ENCODE data around the gene PFKL. TPM values are rescaled to one million over a fixed set of nuclear protein-coding genes. Genes with fewer than 3 reads are reported as not detected.
"Not testable (repeated sequence)": the region's sequence is repeated elsewhere in the genome, so short reads cannot be mapped to it uniquely, and the experiment has no call there.

PFKL gene
- total RNA-seq, 8 experiments from 2014 or later: 43.6 to 204 (median 61.9) TPM

DNA sequence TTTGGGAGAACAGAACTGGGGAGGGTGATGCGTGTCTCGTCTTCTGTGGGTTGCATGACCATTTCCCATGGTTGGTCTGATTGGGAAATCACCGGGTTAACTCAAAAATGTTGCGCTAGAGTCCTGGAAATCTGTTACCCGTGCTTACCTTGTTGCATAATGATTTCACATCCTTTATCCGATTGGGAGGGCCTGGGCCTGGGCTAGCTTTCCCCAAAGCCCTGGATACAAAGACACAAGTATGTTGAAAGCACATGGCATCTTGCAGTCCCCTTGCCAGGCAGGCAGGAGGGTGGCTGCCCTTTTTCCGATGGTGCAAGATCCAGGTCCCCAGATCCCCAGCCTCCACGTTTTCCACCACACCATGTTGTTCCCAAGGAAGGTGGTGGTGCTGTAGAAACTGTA lies 54.1 kb downstream of the PFKL start:
- no peak overlapping the region for H3K27ac ChIP-seq
- in situ Hi-C loops (cut with MboI; ENCODE audit: low pct_unique_long_range_greater_than_20kb in 2 of 9, low sequenced_read_pairs in 9 of 9, unreplicated experiment in 9 of 9): loop anchor here in 1 of 9 experiments (10.0 kb wide), 1 partner anchor 121 kb away; no protein-coding TSS in a partner anchor
- peaks cover 0 to 4% of the 10 kb centered on the region in 2 donors for H3K4me1 ChIP-seq (replicated peaks in 1 of 2)
- ATAC-seq (replicated peaks in 6 of 8): no peak
- no peak overlapping the region for H3K4me3 ChIP-seq
- 7 to 77% (median 50%) methylated on average over 1 to 5 of the region's 8 CpGs; no CpG with 5 or more reads in 4 of the 10 experiments for WGBS, 10 experiments

DNA sequence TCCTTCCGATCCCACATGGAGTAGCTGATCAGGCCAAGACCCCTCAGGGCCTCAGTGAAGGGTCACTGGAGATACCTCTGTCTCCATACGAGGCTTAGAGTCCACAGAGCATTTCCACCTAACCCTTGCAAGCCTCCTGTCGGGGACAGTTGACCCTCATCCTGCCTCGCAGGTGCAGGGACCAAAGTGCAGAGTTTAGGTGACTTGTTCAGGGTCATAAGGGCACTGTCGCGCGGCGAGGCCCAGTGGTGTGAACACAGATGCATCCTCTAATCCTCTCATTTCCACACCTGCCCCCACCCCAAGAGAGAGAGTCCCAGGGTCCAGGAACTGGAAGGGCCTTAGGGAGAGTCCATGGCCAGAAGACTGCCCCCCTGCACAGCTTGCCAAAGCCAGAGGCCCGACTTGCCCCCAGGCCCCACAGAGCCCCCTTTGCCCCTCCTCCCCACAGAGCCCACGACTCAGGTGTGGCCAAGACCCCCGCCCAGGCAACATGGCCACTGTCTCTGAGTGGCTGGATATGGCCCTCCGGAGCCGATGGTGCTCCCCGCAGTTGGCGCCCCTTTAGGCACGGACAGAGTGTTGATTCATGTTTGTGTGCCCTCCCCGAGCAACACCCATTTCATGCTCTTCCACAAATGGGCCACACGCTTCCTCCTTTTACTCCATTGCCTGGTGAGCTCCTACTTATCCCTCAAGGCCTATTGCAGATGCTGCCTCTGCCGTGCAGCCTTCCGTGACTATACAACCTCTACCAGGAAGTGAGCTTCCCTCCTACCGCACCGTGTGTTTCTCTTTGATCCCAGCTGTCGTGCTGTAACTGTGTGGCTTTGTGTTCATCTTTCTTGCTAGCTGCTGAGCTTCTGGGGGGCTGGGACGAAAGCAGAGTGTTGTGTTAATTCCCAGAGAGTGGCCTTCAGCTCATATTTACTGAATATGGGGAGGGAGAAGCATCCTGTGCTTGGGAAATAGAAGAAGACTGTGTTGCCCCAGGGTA lies 55.2 kb downstream of the PFKL start:
- in situ Hi-C loops (cut with MboI; ENCODE audit: low pct_unique_long_range_greater_than_20kb in 2 of 9, low sequenced_read_pairs in 9 of 9, unreplicated experiment in 9 of 9): loop anchor here in 1 of 9 experiments (10.0 kb wide), 1 partner anchor 120 kb away; no protein-coding TSS in a partner anchor
- no peak for ATAC-seq (replicated peaks in 6 of 8)
- no peak overlapping the region for H3K4me3 ChIP-seq
- H3K4me1 ChIP-seq (replicated peaks in 1 of 2): peaks cover 0 to under 1% of the 10 kb centered on the region in 2 donors
- H3K27ac ChIP-seq: no peak overlapping the region
- WGBS, 10 experiments: 10 to 100% (median 59%) methylated on average over 1 to 10 of the region's 24 CpGs; no CpG with 5 or more reads in 1 of the 10 experiments

- no peak overlapping the region for H3K4me3 ChIP-seq
- no peak for ATAC-seq (replicated peaks in 6 of 8)
- WGBS, 10 experiments: 60 to 93% (median 71%) methylated on average over 2 to 10 of the region's 11 CpGs; no CpG with 5 or more reads in 3 of the 10 experiments
- in situ Hi-C loops (cut with MboI; ENCODE audit: low pct_unique_long_range_greater_than_20kb in 2 of 9, low sequenced_read_pairs in 9 of 9, unreplicated experiment in 9 of 9): loop anchor here in 1 of 9 experiments (10.0 kb wide), 1 partner anchor 119 kb away; no protein-coding TSS in a partner anchor
- H3K4me1 ChIP-seq (replicated peaks in 1 of 2): no peaks in the 10 kb centered on the region
- H3K27ac ChIP-seq: no peak overlapping the region
These were observed 56.3 kb downstream of the PFKL start for GRCh38 chr21:44356160-44356559.

DNA sequence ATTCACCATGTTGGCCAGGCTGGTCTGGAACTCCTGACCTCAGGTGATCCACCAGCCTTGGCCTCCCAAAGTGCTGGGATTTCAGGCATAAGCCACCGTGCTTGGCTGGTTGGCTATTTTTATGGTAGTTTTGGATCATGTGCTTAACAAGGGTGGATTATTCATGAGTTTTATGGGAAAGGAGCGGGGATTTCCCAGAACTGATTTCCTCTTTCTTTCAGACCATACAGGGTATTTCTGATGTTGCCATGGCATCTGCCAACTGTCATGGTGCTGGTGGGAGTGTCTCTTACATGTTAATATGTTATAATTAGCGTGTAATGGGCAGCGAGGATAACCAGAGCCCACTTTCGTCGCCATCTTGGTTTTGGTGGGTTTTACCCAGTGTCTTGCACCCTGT lies 56.8 kb downstream of the PFKL start:
- peak in 3 of 8 experiments; percentile 51 to 64 (median 62) for ATAC-seq (replicated peaks in 6 of 8)
- in situ Hi-C loops (cut with MboI; ENCODE audit: low pct_unique_long_range_greater_than_20kb in 2 of 9, low sequenced_read_pairs in 9 of 9, unreplicated experiment in 9 of 9): loop anchor here in 1 of 9 experiments (10.0 kb wide), 1 partner anchor 118 kb away; no protein-coding TSS in a partner anchor
- no peak overlapping the region for H3K4me3 ChIP-seq
- WGBS, 10 experiments: 17 to 93% (median 60%) methylated on average over 1 to 6 of the region's 6 CpGs
- no peaks in the 10 kb centered on the region for H3K4me1 ChIP-seq (replicated peaks in 1 of 2)
- H3K27ac ChIP-seq: no peak overlapping the region

GRCh38 chr21:44357064-44357837 lies 57.4 kb downstream of the PFKL start:
- WGBS, 10 experiments: 36 to 100% (median 70%) methylated on average over 2 to 7 of the region's 21 CpGs; no CpG with 5 or more reads in 3 of the 10 experiments
- Histone ChIP-seq H3K4me1 (replicated peaks in 1 of 2) (no peaks in the 10 kb centered on the region), H3K27ac (no peak overlapping the region), H3K4me3 (no peak overlapping the region)
- peak in 1 of 8 experiments; percentile 22 for ATAC-seq (replicated peaks in 6 of 8)
- in situ Hi-C loops (cut with MboI; ENCODE audit: low pct_unique_long_range_greater_than_20kb in 2 of 9, low sequenced_read_pairs in 9 of 9, unreplicated experiment in 9 of 9): loop anchor here in 1 of 9 experiments (10.0 kb wide), 1 partner anchor 118 kb away; no protein-coding TSS in a partner anchor

GRCh38 chr21:44359396-44359795 lies 59.5 kb downstream of the PFKL start:
- H3K4me1 ChIP-seq (replicated peaks in 1 of 2): no peaks in the 10 kb centered on the region
- ATAC-seq (replicated peaks in 6 of 8): no peak
- no peak overlapping the region for H3K4me3 ChIP-seq
- H3K27ac ChIP-seq: no peak overlapping the region
- WGBS, 10 experiments: 44 to 100% (median 78%) methylated on average over 2 to 8 of the region's 8 CpGs
- in situ Hi-C loops (cut with MboI; ENCODE audit: low pct_unique_long_range_greater_than_20kb in 2 of 9, low sequenced_read_pairs in 9 of 9, unreplicated experiment in 9 of 9): loop anchor here in 1 of 9 experiments (10.0 kb wide), 1 partner anchor 115 kb away; no protein-coding TSS in a partner anchor

- ATAC-seq (replicated peaks in 6 of 8): no peak
- H3K27ac ChIP-seq: no peak overlapping the region
- in situ Hi-C loops (cut with MboI; ENCODE audit: low pct_unique_long_range_greater_than_20kb in 2 of 9, low sequenced_read_pairs in 9 of 9, unreplicated experiment in 9 of 9): no loop called here
- no peaks in the 10 kb centered on the region for H3K4me1 ChIP-seq (replicated peaks in 1 of 2)
- 0 to 67% (median 39%) methylated on average over 2 to 7 of the region's 8 CpGs for WGBS, 10 experiments
- H3K4me3 ChIP-seq: no peak overlapping the region
These were observed 60.3 kb downstream of the PFKL start for GRCh38 chr21:44360159-44360558.

DNA sequence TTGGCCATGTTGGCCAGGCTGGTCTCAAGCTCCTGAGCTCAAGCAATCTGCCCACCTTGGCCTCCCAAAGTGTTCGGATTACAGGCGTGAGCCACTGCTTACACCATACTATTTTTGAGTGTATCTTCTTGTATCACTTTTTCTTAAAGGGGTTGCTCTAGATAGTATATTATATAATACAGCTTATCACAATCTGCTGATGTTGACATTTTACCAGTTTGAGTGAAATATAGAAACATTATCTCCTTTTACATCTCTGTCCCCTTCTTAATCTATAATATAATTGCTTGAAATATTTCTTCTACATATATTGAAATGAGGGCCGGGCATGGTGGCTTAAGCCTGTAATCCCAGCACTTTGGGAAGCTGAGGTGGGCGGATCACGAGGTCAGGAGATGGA lies 62.0 kb downstream of the PFKL start:
- H3K27ac ChIP-seq; H3K4me3 ChIP-seq; H3K4me1 ChIP-seq (replicated peaks in 1 of 2); ATAC-seq (replicated peaks in 6 of 8); in situ Hi-C loops (cut with MboI; ENCODE audit: low pct_unique_long_range_greater_than_20kb in 2 of 9, low sequenced_read_pairs in 9 of 9, unreplicated experiment in 9 of 9): not testable (repeated sequence)
- WGBS, 10 experiments: 40 to 100% (median 75%) methylated on average over 1 to 4 of the region's 5 CpGs; no CpG with 5 or more reads in 3 of the 10 experiments

DNA sequence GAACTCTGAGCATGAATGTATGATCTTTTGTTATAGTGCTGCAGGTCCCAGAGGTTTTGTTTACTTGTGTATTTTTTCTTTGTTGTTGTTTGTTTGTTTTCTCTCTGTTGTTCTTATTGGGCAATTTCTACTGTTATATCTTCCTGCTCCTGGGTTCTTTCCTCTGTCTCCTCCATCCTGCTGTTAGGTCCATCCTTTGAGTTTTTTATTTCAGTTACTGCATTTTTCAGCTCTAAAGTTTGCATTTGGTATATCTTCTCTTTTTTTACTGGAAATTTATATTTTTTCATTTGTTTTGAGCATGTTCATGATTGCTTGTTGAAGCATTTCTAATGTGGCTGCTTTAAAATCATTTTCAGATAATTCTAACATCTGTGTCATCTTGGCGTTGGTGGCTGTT lies 63.4 kb downstream of the PFKL start:
- WGBS, 10 experiments: 0 to 100% (median 60%) methylated on average over 1 of the region's 1 CpG; no CpG with 5 or more reads in 2 of the 10 experiments
- ATAC-seq (replicated peaks in 6 of 8): no peak
- no peaks in the 10 kb centered on the region for H3K4me1 ChIP-seq (replicated peaks in 1 of 2)
- in situ Hi-C loops (cut with MboI; ENCODE audit: low pct_unique_long_range_greater_than_20kb in 2 of 9, low sequenced_read_pairs in 9 of 9, unreplicated experiment in 9 of 9): no loop called here
- H3K4me3 ChIP-seq: no peak overlapping the region
- H3K27ac ChIP-seq: no peak overlapping the region

- ATAC-seq (replicated peaks in 6 of 8): peak in 1 of 8 experiments; percentile 28
- Histone ChIP-seq H3K4me3 (no peak overlapping the region), H3K4me1 (replicated peaks in 1 of 2) (no peaks in the 10 kb centered on the region), H3K27ac (no peak overlapping the region)
- in situ Hi-C loops (cut with MboI; ENCODE audit: low pct_unique_long_range_greater_than_20kb in 2 of 9, low sequenced_read_pairs in 9 of 9, unreplicated experiment in 9 of 9): no loop called here
- 15 to 85% (median 71%) methylated on average over 4 to 9 of the region's 22 CpGs; no CpG with 5 or more reads in 6 of the 10 experiments for WGBS, 10 experiments
These were observed 64.5 kb downstream of the PFKL start for GRCh38 chr21:44364151-44365053.

GRCh38 chr21:44365251-44365966 lies 65.6 kb downstream of the PFKL start:
- Histone ChIP-seq H3K27ac (no peak overlapping the region), H3K4me1 (replicated peaks in 1 of 2) (peaks cover 3 to 6% of the 10 kb centered on the region in 2 donors), H3K4me3 (no peak overlapping the region)
- in situ Hi-C loops (cut with MboI; ENCODE audit: low pct_unique_long_range_greater_than_20kb in 2 of 9, low sequenced_read_pairs in 9 of 9, unreplicated experiment in 9 of 9): no loop called here
- WGBS, 10 experiments: 73 to 100% (median 80%) methylated on average over 1 to 3 of the region's 18 CpGs; no CpG with 5 or more reads in 6 of the 10 experiments
- no peak for ATAC-seq (replicated peaks in 6 of 8)

Data from motor neuron (in vitro differentiated cells).